ENCODE data around the gene SLC25A3. TPM values are rescaled to one million over a fixed set of nuclear protein-coding genes. Genes with fewer than 3 reads are reported as not detected.

Gene SLC25A3
- total and polyA plus RNA-seq, 2 of the 13 experiments (the other 11 are each of a cell fraction or from before 2014, with no cell fraction given), result 292 to 829 TPM

- TF ChIP-seq, protein P1, sequence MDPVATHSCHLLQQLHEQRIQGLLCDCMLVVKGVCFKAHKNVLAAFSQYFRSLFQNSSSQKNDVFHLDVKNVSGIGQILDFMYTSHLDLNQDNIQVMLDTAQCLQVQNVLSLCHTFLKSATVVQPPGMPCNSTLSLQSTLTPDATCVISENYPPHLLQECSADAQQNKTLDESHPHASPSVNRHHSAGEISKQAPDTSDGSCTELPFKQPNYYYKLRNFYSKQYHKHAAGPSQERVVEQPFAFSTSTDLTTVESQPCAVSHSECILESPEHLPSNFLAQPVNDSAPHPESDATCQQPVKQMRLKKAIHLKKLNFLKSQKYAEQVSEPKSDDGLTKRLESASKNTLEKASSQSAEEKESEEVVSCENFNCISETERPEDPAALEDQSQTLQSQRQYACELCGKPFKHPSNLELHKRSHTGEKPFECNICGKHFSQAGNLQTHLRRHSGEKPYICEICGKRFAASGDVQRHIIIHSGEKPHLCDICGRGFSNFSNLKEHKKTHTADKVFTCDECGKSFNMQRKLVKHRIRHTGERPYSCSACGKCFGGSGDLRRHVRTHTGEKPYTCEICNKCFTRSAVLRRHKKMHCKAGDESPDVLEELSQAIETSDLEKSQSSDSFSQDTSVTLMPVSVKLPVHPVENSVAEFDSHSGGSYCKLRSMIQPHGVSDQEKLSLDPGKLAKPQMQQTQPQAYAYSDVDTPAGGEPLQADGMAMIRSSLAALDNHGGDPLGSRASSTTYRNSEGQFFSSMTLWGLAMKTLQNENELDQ (CRISPR knock-in tag; IDR thresholded peaks at IDR 0.05; ENCODE audit: borderline replicate concordance), result no peak
- TF ChIP-seq ZSCAN9 (CRISPR knock-in tag; IDR thresholded peaks at IDR 0.05; ENCODE audit: borderline replicate concordance) (peak; percentile 70; the same call in 1 of the 2 replicates), POLR2G (IDR thresholded peaks at IDR 0.05; ENCODE audit: low read depth, low read length) (peak; percentile 97), HDAC2 (CRISPR knock-in tag; IDR thresholded peaks at IDR 0.05) (0 out of 2 replicates have a peak, but pooled peaks have one; percentile 31), SAFB2 (CRISPR knock-in tag; IDR thresholded peaks at IDR 0.05; ENCODE audit: borderline replicate concordance, low read depth) (no peak), ZNF687 (CRISPR knock-in tag; IDR thresholded peaks at IDR 0.05) (peak; percentile 78), HDAC1 (CRISPR knock-in tag; IDR thresholded peaks at IDR 0.05) (peak; percentile 81), ZNF7 (CRISPR knock-in tag; IDR thresholded peaks at IDR 0.05) (peak; percentile 9; the same call in 1 of the 2 replicates), KDM5B (CRISPR knock-in tag; IDR thresholded peaks at IDR 0.05; ENCODE audit: borderline replicate concordance) (peak; percentile 55; the same call in 1 of the 2 replicates), HNRNPLL (IDR thresholded peaks at IDR 0.05; ENCODE audit: low read depth, low read length, poor library complexity, severe bottlenecking) (peak; percentile 75), TMF1 (CRISPR knock-in tag; IDR thresholded peaks at IDR 0.05; ENCODE audit: low read depth) (peak; percentile 85; the same call in 1 of the 2 replicates), RBM22 (optimal IDR thresholded peaks at IDR 0.05; ENCODE audit: low read length) (no peak), ZNF260 (CRISPR knock-in tag; IDR thresholded peaks at IDR 0.05; ENCODE audit: borderline replicate concordance, low read depth) (no peak), ZNF761 (CRISPR knock-in tag; conservative IDR thresholded peaks at IDR 0.05) (peak; percentile 70; the same call in 1 of the 2 replicates), NFE2L1 (CRISPR knock-in tag; IDR thresholded peaks at IDR 0.05; ENCODE audit: borderline replicate concordance) (no peak)
- TF ChIP-seq, protein P2, sequence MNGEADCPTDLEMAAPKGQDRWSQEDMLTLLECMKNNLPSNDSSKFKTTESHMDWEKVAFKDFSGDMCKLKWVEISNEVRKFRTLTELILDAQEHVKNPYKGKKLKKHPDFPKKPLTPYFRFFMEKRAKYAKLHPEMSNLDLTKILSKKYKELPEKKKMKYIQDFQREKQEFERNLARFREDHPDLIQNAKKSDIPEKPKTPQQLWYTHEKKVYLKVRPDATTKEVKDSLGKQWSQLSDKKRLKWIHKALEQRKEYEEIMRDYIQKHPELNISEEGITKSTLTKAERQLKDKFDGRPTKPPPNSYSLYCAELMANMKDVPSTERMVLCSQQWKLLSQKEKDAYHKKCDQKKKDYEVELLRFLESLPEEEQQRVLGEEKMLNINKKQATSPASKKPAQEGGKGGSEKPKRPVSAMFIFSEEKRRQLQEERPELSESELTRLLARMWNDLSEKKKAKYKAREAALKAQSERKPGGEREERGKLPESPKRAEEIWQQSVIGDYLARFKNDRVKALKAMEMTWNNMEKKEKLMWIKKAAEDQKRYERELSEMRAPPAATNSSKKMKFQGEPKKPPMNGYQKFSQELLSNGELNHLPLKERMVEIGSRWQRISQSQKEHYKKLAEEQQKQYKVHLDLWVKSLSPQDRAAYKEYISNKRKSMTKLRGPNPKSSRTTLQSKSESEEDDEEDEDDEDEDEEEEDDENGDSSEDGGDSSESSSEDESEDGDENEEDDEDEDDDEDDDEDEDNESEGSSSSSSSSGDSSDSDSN (CRISPR knock-in tag; IDR thresholded peaks at IDR 0.05), result peak; percentile 69
- TF ChIP-seq, protein P3, sequence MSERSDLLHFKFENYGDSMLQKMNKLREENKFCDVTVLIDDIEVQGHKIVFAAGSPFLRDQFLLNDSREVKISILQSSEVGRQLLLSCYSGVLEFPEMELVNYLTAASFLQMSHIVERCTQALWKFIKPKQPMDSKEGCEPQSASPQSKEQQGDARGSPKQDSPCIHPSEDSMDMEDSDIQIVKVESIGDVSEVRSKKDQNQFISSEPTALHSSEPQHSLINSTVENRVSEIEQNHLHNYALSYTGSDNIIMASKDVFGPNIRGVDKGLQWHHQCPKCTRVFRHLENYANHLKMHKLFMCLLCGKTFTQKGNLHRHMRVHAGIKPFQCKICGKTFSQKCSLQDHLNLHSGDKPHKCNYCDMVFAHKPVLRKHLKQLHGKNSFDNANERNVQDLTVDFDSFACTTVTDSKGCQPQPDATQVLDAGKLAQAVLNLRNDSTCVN (CRISPR knock-in tag; IDR thresholded peaks at IDR 0.05; ENCODE audit: borderline replicate concordance), result no peak; the same call in 1 of the 2 replicates
- TF ChIP-seq, protein P4, sequence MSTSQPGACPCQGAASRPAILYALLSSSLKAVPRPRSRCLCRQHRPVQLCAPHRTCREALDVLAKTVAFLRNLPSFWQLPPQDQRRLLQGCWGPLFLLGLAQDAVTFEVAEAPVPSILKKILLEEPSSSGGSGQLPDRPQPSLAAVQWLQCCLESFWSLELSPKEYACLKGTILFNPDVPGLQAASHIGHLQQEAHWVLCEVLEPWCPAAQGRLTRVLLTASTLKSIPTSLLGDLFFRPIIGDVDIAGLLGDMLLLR (CRISPR knock-in tag; IDR thresholded peaks at IDR 0.05), result no peak
These were observed at the start of gene SLC25A3 (continued) for GRCh38 chr12:98593351-98594049.

Measured in HepG2 (cell line).